SU-DHL-6 (cell line): ENCODE measurements around the gene PITHD1.

Experiments used
- H2AFZ ChIP-seq: fragments of 200-600 bp; sonication (generic); 2 replicates; pipeline ENCODE4 v1.6.1; 2014; ENCODE audit warnings: low read depth, mild to moderate bottlenecking, moderate library complexity, mixed read lengths, antibody characterized with exemption, low read length; ENCODE audit not compliant: severe bottlenecking
- H3F3A ChIP-seq: fragments of 200-600 bp; shearing (Covaris generic); 2 replicates; pipeline ENCODE4 v1.6.0; 2016; ENCODE audit warnings: antibody characterized with exemption, mild to moderate bottlenecking; ENCODE audit not compliant: insufficient read depth
- H3K27ac ChIP-seq: fragments of 200-600 bp; sonication (generic); 2 replicates; pipeline ENCODE4 v1.5.1; 2016; ENCODE audit warnings: low read depth, mild to moderate bottlenecking, low read length, moderate library complexity, mixed read lengths
- H3K27me3 ChIP-seq: fragments of 200-600 bp; sonication (generic), shearing (Covaris generic); 2 replicates; pipeline ENCODE4 v1.6.0; 2014; ENCODE audit warnings: mild to moderate bottlenecking, low read length
- H3K36me3 ChIP-seq: fragments of 200-600 bp; sonication (generic); 2 replicates; pipeline ENCODE4 v1.6.1; 2014; ENCODE audit warnings: mild to moderate bottlenecking, low read length, mixed read lengths
- H3K4me2 ChIP-seq: fragments of 300-600, 200-600 bp; shearing (Covaris generic), sonication (generic); 2 replicates; pipeline ENCODE4 v1.6.0; 2014; ENCODE audit warnings: low read length, low read depth, mild to moderate bottlenecking; ENCODE audit not compliant: poor library complexity, severe bottlenecking
- H3K4me3 ChIP-seq: fragments of 200-600 bp; sonication (generic); 2 replicates; pipeline ENCODE4 v1.5.1; 2014; ENCODE audit warnings: antibody characterized with exemption, low read length, mild to moderate bottlenecking, mixed read lengths; ENCODE audit not compliant: insufficient read depth, poor library complexity, severe bottlenecking
- H3K79me2 ChIP-seq: fragments of 200-600 bp; sonication (generic); 2 replicates; pipeline ENCODE4 v1.6.1; 2014; ENCODE audit warnings: mild to moderate bottlenecking, low read length, moderate library complexity; ENCODE audit not compliant: insufficient read depth
- H3K9ac ChIP-seq: fragments of 200-600 bp; sonication (generic); 2 replicates; pipeline ENCODE4 v1.7.0; 2014; ENCODE audit warnings: mild to moderate bottlenecking, low read length
- H3K9me2 ChIP-seq: fragments of 200-600 bp; sonication (generic); replicated peaks from 2 replicates; pipeline ENCODE4 v1.6.1; 2014; ENCODE audit warnings: low read length; ENCODE audit not compliant: insufficient read depth
- H3K9me3 ChIP-seq: fragments of 200-600 bp; sonication (generic); 2 replicates; pipeline ENCODE4 v1.6.1; 2014; ENCODE audit warnings: low read length, mixed read lengths; ENCODE audit not compliant: insufficient read depth
- H4K20me1 ChIP-seq: fragments of 200-600 bp; sonication (generic); 2 replicates; pipeline ENCODE4 v1.6.1; 2014; ENCODE audit warnings: low read depth, mild to moderate bottlenecking, antibody characterized with exemption, low read length, moderate library complexity, mixed read lengths
- EZH2phosphoT487 ChIP-seq: fragments of 200-600 bp; sonication (generic), shearing (Covaris generic); conservative IDR thresholded peaks from 2 replicates; pipeline ENCODE4 v1.6.1; 2018; ENCODE audit warnings: mild to moderate bottlenecking, antibody characterized with exemption, low read length, moderate library complexity, mixed read lengths
- TF ChIP-seq, protein P1 (sequence below): fragments of 200-600 bp; sonication (generic); IDR thresholded peaks from one replicate; pipeline ENCODE4 v1.5.1; 2017; ENCODE audit warnings: antibody characterized with exemption, mild to moderate bottlenecking, low read length, moderate library complexity; ENCODE audit not compliant: insufficient read depth, poor library complexity, severe bottlenecking

The PITHD1 gene

DNA sequence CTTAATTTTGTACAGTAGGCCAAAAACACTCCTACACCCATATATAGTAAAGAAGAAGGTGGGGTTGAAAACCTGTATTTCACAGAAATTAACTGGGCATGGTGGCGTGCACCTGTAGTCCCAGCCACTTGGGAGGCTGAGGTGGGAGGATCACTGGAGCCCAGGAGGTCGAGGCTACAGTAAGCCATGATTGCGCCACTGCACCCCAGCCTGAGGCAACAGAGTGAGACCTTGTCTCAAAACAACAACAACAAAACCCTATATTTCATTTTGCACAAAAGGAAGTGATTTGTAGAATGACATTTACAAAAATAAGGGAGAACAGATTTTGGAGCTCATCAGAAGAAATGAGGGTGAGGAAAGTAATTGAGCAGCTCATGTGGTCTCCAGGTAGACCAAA lies 10.5 kb downstream of the PITHD1 start:
- Histone ChIP-seq H3K9ac (no peak overlapping the region), H3K79me2 (peaks cover 23% of the 10 kb centered on the region), H3F3A (peaks cover 16% of the 10 kb centered on the region), H3K27ac (no peak overlapping the region), H3K36me3 (peaks cover 18% of the 10 kb centered on the region), H3K4me2 (no peak overlapping the region), H3K9me3 (no peaks in the 10 kb centered on the region), H2AFZ (no peak overlapping the region), H3K27me3 (no peaks in the 10 kb centered on the region), H3K4me3 (no peak overlapping the region), H4K20me1 (no peaks in the 10 kb centered on the region), H3K9me2 (no peaks in the 10 kb centered on the region)
- TF ChIP-seq EZH2phosphoT487, result no peak
- TF ChIP-seq, protein P1, sequence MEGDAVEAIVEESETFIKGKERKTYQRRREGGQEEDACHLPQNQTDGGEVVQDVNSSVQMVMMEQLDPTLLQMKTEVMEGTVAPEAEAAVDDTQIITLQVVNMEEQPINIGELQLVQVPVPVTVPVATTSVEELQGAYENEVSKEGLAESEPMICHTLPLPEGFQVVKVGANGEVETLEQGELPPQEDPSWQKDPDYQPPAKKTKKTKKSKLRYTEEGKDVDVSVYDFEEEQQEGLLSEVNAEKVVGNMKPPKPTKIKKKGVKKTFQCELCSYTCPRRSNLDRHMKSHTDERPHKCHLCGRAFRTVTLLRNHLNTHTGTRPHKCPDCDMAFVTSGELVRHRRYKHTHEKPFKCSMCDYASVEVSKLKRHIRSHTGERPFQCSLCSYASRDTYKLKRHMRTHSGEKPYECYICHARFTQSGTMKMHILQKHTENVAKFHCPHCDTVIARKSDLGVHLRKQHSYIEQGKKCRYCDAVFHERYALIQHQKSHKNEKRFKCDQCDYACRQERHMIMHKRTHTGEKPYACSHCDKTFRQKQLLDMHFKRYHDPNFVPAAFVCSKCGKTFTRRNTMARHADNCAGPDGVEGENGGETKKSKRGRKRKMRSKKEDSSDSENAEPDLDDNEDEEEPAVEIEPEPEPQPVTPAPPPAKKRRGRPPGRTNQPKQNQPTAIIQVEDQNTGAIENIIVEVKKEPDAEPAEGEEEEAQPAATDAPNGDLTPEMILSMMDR, result no peak

DNA sequence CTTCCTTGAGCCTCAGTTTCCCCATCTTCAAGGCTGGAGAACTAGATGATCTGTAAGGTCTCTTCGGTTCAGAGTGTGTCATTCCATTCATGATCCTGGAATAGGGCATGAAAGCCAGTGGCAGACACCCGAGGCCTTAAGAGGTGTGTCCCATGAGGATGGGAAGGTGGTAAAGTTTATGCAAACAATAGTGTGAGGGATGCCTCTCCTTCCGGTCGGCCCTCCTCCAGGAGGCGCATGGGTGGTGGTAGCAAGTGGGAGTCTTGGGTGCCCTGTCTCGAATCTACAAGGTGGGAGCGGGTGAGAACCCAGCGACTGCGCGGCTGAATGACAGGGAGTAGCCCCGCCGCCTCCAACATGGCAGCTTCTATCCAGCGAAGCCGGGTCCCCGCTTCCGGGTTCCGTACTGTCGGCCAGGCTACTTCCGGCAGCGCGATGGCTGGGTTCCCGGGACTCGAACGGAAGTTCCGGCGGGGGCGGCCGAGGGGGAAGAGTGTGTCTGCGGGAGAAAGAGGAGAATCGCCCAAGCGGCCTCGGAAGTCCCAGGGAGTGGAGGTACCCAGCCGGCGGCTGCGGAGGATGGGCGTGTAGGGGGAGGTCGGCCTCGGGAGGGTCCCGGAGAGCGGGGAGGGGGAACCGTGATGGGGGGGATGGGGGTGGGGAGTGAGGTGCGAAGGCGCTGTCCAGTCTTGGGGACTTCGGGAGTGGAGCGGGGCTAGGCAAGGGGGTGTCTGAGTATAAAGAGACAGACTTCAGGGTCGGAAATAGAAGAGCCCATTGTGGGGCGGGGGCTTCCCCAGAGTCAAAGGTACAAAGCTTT lies 12.7 kb downstream of the PITHD1 start, which contains the start of gene LYPLA2:
TSS of gene LYPLA2 (plus strand) at position 450 of the 820 bp plus-strand sequence. CDS start 1,538 bp downstream, outside the sequence.
- H4K20me1 ChIP-seq, result no peaks in the 10 kb centered on the region
- H3K9me3 ChIP-seq, result no peaks in the 10 kb centered on the region
- H3K36me3 ChIP-seq, result peaks cover 10% of the 10 kb centered on the region
- peak within 1 kb of the TSS; percentile 91 for H3K9ac ChIP-seq
- peak within 1 kb of the TSS; percentile 98 for H3K4me3 ChIP-seq
- H3F3A ChIP-seq, result peaks cover 16% of the 10 kb centered on the region
- no peaks in the 10 kb centered on the region for H3K27me3 ChIP-seq
- peak within 1 kb of the TSS; percentile 67 for H2AFZ ChIP-seq
- H3K4me2 ChIP-seq, result peak within 1 kb of the TSS; percentile 77
- no peak for TF ChIP-seq EZH2phosphoT487
- TF ChIP-seq, protein P1, result no peak
- H3K79me2 ChIP-seq, result peaks cover 20% of the 10 kb centered on the region
- H3K27ac ChIP-seq, result peak within 1 kb of the TSS; percentile 49
- no peaks in the 10 kb centered on the region for H3K9me2 ChIP-seq

DNA sequence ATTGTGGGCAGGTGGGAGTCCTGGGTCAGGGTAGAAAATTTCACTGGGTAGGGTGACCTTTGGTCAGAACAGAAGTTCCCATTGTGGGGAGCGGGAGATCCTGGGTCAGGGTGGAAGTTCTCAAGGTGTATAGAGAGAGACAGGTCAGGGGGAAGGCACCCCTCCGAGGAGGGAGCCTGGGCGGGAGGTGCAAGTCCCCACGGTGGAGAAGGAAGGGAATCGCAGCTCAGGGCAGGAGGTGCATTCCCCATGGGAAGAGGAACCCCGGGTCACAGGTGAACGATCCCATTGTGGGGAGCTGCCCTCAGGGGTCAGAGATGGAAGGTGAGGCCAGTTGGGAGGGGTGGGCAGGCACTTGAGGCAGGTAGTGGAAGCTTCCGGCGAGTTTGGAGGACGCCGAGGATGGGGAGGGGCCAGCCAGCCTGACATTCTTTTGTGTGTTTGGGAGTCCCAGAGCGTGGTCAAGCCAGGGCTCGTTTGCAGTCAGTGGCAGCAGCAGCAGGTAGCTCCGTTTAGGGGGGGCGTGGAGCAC lies 13.4 kb downstream of the PITHD1 start:
- Histone ChIP-seq H4K20me1 (no peaks in the 10 kb centered on the region), H3K27me3 (no peaks in the 10 kb centered on the region), H3K79me2 (peaks cover 20% of the 10 kb centered on the region), H3F3A (peaks cover 13% of the 10 kb centered on the region), H3K9ac (peak overlapping the region; percentile 91), H2AFZ (peak overlapping the region; percentile 67), H3K9me3 (no peaks in the 10 kb centered on the region), H3K4me3 (peak overlapping the region; percentile 98), H3K4me2 (peak overlapping the region; percentile 77), H3K27ac (peak overlapping the region; percentile 49), H3K36me3 (0 out of 2 replicates have a peak, but pooled peaks cover 6% of the 10 kb centered on the region), H3K9me2 (no peaks in the 10 kb centered on the region)
- TF ChIP-seq, protein P1, result no peak
- TF ChIP-seq EZH2phosphoT487, result no peak
